Fibroblast of mammary gland (primary cell): ENCODE results near the gene BAHD1.

ENCODE experiments used
- DNase-seq: peaks from one replicate; pipeline ENCODE4 v3.0.0-alpha.2; 2010; ENCODE audit warnings: low read depth
- H3K4me3 ChIP-seq: 2 replicates; pipeline ENCODE4 v1.5.1; 2011; ENCODE audit warnings: low read depth, mild to moderate bottlenecking, low read length, moderate library complexity; ENCODE audit not compliant: control insufficient read depth
- CTCF ChIP-seq: conservative IDR thresholded peaks from 2 replicates; pipeline ENCODE4 v1.5.1; 2011; ENCODE audit warnings: low read depth, low read length, inconsistent platforms; ENCODE audit not compliant: control insufficient read depth, insufficient read depth

BAHD1 gene

GRCh38 chr15:40443846-40444245 lies 3.1 kb downstream of the BAHD1 start:
- peak; percentile 12 for DNase-seq
- no peak overlapping the region for H3K4me3 ChIP-seq
- TF ChIP-seq CTCF, result no peak

GRCh38 chr15:40444736-40445135 lies 4.0 kb downstream of the BAHD1 start:
- DNase-seq, result no peak
- TF ChIP-seq CTCF, result no peak
- H3K4me3 ChIP-seq, result no peak overlapping the region

GRCh38 chr15:40445421-40445922 lies 4.7 kb downstream of the BAHD1 start:
- H3K4me3 ChIP-seq, result no peak overlapping the region
- TF ChIP-seq CTCF, result no peak
- peak; percentile 67 for DNase-seq

- no peak for DNase-seq
- TF ChIP-seq CTCF, result no peak
These were observed 5.4 kb downstream of the BAHD1 start for GRCh38 chr15:40446144-40446543.

GRCh38 chr15:40448354-40448753 lies 7.6 kb downstream of the BAHD1 start:
- no peak for TF ChIP-seq CTCF
- no peak overlapping the region for H3K4me3 ChIP-seq
- DNase-seq, result no peak

More at GRCh38 chr15:40446144-40446543, 5.4 kb downstream of the BAHD1 start:
- H3K4me3 ChIP-seq, result no peak overlapping the region

GRCh38 chr15:40449275-40449674 lies 8.5 kb downstream of the BAHD1 start:
- peak; percentile 46 for DNase-seq

More at GRCh38 chr15:40449275-40449674, 8.5 kb downstream of the BAHD1 start:
- no peak for TF ChIP-seq CTCF
- no peak overlapping the region for H3K4me3 ChIP-seq
